Neuronal stem cell (in vitro differentiated cells): ENCODE data around the gene COL5A1.
A peak's percentile ranks its signal among the peaks of the same experiment; 100 is the strongest.

Source experiments
- DNase-seq: peaks from one replicate; pipeline ENCODE4 v3.0.0-alpha.2; 2013; ENCODE audit warnings: low spot score
- H2AFZ ChIP-seq: one replicate; pipeline ENCODE4 v1.6.1; 2013; ENCODE audit warnings: mild to moderate bottlenecking, low read length, inconsistent platforms
- H2AK5ac ChIP-seq: 2 replicates; pipeline ENCODE4 v1.6.1; 2013; ENCODE audit warnings: low read depth, mild to moderate bottlenecking, inconsistent platforms, low read length, moderate library complexity, mixed read lengths
- H2BK120ac ChIP-seq: 2 replicates; pipeline ENCODE4 v1.6.1; 2013; ENCODE audit warnings: low read depth, mild to moderate bottlenecking, inconsistent platforms, low read length, moderate library complexity, mixed read lengths
- H2BK12ac ChIP-seq: one replicate; pipeline ENCODE4 v1.6.1; 2013; ENCODE audit warnings: low read length, inconsistent platforms
- H2BK15ac ChIP-seq: 2 replicates; pipeline ENCODE4 v1.6.1; 2013; ENCODE audit warnings: mild to moderate bottlenecking, low read length, inconsistent platforms, mixed read lengths
- H2BK5ac ChIP-seq: one replicate; pipeline ENCODE4 v1.6.1; 2013; ENCODE audit warnings: inconsistent platforms, mild to moderate bottlenecking, low read length, moderate library complexity
- H3K14ac ChIP-seq: one replicate; pipeline ENCODE4 v1.6.1; 2013; ENCODE audit warnings: low read length, inconsistent platforms
- H3K18ac ChIP-seq: 2 replicates; pipeline ENCODE4 v1.6.1; 2013; ENCODE audit warnings: low read length, inconsistent platforms
- H3K23ac ChIP-seq: 2 replicates; pipeline ENCODE4 v1.6.1; 2013; ENCODE audit warnings: low read depth, mild to moderate bottlenecking, mixed read lengths, low read length, inconsistent platforms; ENCODE audit not compliant: poor library complexity
- H3K27ac ChIP-seq: replicated peaks from 3 replicates; pipeline ENCODE4 v1.5.1; 2013; ENCODE audit warnings: low read length, inconsistent platforms
- H3K27me3 ChIP-seq, 3 experiments: 2 replicates each; pipeline ENCODE4 v1.6.1; 2013; ENCODE audit warnings: low read length in 3 of 3, mild to moderate bottlenecking in 2 of 3, inconsistent platforms in 1 of 3, low read depth in 1 of 3, mixed read lengths in 1 of 3, moderate library complexity in 1 of 3; ENCODE audit not compliant: control insufficient read depth in 3 of 3, insufficient read depth in 3 of 3
- H3K36me3 ChIP-seq, 2 donors: replicated peaks in 1 of 2; 2 replicates each; pipeline ENCODE4 v1.6.1; 2013; ENCODE audit warnings: low read length in 2 of 2; ENCODE audit not compliant: control insufficient read depth in 2 of 2, insufficient read depth in 2 of 2
- H3K4ac ChIP-seq: 2 replicates; pipeline ENCODE4 v1.6.1; 2013; ENCODE audit warnings: inconsistent platforms, mild to moderate bottlenecking, low read length, moderate library complexity
- H3K4me1 ChIP-seq, 2 donors: 1 replicate in 1 of 2; 2 replicates in 1 of 2; pipeline ENCODE4 v1.6.1; 2013; ENCODE audit warnings: low read length in 2 of 2, low read depth in 1 of 2; ENCODE audit not compliant: control insufficient read depth in 2 of 2, insufficient read depth in 1 of 2
- H3K4me2 ChIP-seq: one replicate; pipeline ENCODE4 v1.6.1; 2013; ENCODE audit warnings: mild to moderate bottlenecking, low read length, inconsistent platforms; ENCODE audit not compliant: insufficient read depth, poor library complexity, severe bottlenecking
- H3K4me3 ChIP-seq, 2 donors: 2 replicates each; pipeline ENCODE4 v1.5.1; 2013; ENCODE audit warnings: low read length in 2 of 2, mild to moderate bottlenecking in 2 of 2, inconsistent platforms in 1 of 2, moderate library complexity in 1 of 2
- H3K79me1 ChIP-seq: one replicate; pipeline ENCODE4 v1.6.1; 2013; ENCODE audit warnings: low read depth, mild to moderate bottlenecking, inconsistent platforms, low read length, moderate library complexity
- H3K9ac ChIP-seq: one replicate; pipeline ENCODE4 v1.6.1; 2013; ENCODE audit warnings: mild to moderate bottlenecking, low read depth, low read length, inconsistent platforms; ENCODE audit not compliant: poor library complexity
- H3K9me3 ChIP-seq, 2 donors: replicated peaks in 1 of 2; 2 replicates each; pipeline versions ENCODE3 to v1.6.1; 2013; ENCODE audit warnings: low read length in 2 of 2, mild to moderate bottlenecking in 2 of 2, inconsistent platforms in 1 of 2, low read depth in 1 of 2, mixed read lengths in 1 of 2, moderate library complexity in 1 of 2; ENCODE audit not compliant: control insufficient read depth in 2 of 2, insufficient read depth in 1 of 2
- H4K8ac ChIP-seq: one replicate; pipeline ENCODE4 v1.6.1; 2013; ENCODE audit warnings: low read depth, mild to moderate bottlenecking, inconsistent platforms, low read length, moderate library complexity
- H4K91ac ChIP-seq: one replicate; pipeline ENCODE4 v1.6.1; 2013; ENCODE audit warnings: low read length, low read depth, mild to moderate bottlenecking, inconsistent platforms; ENCODE audit not compliant: poor library complexity
- WGBS, 2 donors: extraction: QIAGEN DNeasy Blood & Tissue Kit; methylation state at CpG; one replicate each; pipeline ENCODE4 v1.1.7; 2013; ENCODE audit warnings: missing lambda C conversion rate in 2 of 2, mixed read lengths in 1 of 2; ENCODE audit not compliant: insufficient read length in 2 of 2, insufficient replicate concordance in 1 of 2; ENCODE audit errors: extremely low coverage in 2 of 2; 5-methylcytosine and 5-hydroxymethylcytosine counted together

Gene COL5A1

GRCh38 chr9:134726722-134727034 is 85.1 kb downstream of the COL5A1 start:
- DNase-seq: no peak
- Histone ChIP-seq H4K91ac (no peak overlapping the region), H3K23ac (no peak overlapping the region), H3K27ac (no peak overlapping the region), H3K27me3 (no peaks in the 10 kb centered on the region), H2AFZ (no peak overlapping the region), H2BK15ac (no peak overlapping the region), H3K18ac (no peak overlapping the region), H2BK12ac (no peak overlapping the region), H3K9ac (no peak overlapping the region), H3K4me1 (no peaks in the 10 kb centered on the region), H3K36me3 (no peaks in the 10 kb centered on the region), H3K9me3 (no peaks in the 10 kb centered on the region), H2BK120ac (no peak overlapping the region), H3K4ac (no peak overlapping the region), H3K79me1 (peaks cover 5% of the 10 kb centered on the region), H4K8ac (no peak overlapping the region), H2BK5ac (no peak overlapping the region), H3K14ac (no peak overlapping the region), H2AK5ac (no peak overlapping the region), H3K4me3 (no peak overlapping the region), H3K4me2 (no peak overlapping the region)
- 100% methylated on average over 1 of the region's 1 CpG; no CpG with 5 or more reads in 1 of the 2 donors for WGBS, 2 donors

DNA sequence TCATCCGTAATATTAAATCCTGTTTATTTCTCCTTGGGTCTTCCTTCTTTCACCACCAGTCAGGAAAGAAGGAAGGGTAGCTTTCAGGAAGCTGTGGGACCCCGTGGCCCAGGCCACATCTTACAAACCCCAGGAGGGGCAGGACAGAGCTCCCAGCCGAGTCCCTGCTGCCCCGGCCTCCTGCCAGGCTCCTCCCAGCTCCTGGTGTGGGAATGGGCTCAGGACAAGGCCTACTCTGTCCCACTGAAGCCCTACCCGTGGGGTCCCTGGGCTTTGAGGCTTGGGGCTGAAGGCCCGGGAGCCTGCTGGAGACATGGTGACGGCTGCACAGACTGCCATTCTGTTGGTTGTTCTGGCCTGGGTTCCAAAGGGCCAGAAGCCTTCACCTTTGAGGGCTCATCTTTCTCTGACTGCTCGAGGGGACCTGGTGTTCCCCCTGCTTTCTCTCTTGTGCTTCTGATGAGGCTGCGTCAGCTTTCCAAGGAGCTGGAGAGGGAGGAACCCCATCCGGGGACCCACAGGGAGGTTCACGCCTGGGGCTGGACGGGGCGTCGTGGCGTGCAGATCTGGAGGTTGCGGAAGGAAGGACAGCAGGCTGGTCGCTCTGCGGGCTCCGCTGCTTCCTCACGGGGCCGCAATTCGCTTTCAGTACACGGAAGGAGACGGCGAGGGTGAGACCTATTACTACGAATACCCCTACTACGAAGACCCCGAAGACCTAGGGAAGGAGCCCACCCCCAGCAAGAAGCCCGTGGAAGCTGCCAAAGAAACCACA is 86.6 kb downstream of the COL5A1 start:
- Histone ChIP-seq H3K4ac (no peak overlapping the region), H3K27me3 (no peaks in the 10 kb centered on the region), H3K23ac (peak overlapping the region; percentile 80), H2AK5ac (no peak overlapping the region), H3K4me1 (no peaks in the 10 kb centered on the region), H3K14ac (no peak overlapping the region), H3K9ac (no peak overlapping the region), H3K79me1 (peaks cover 5% of the 10 kb centered on the region), H4K91ac (no peak overlapping the region), H3K4me3 (no peak overlapping the region), H3K27ac (no peak overlapping the region), H3K36me3 (no peaks in the 10 kb centered on the region), H3K9me3 (no peaks in the 10 kb centered on the region), H2BK15ac (no peak overlapping the region), H3K4me2 (no peak overlapping the region), H2BK12ac (no peak overlapping the region), H2AFZ (no peak overlapping the region), H2BK5ac (no peak overlapping the region), H4K8ac (no peak overlapping the region), H2BK120ac (no peak overlapping the region), H3K18ac (no peak overlapping the region)
- WGBS, 2 donors: no CpG with 5 or more reads among the region's 29 CpGs
- DNase-seq: no peak

DNA sequence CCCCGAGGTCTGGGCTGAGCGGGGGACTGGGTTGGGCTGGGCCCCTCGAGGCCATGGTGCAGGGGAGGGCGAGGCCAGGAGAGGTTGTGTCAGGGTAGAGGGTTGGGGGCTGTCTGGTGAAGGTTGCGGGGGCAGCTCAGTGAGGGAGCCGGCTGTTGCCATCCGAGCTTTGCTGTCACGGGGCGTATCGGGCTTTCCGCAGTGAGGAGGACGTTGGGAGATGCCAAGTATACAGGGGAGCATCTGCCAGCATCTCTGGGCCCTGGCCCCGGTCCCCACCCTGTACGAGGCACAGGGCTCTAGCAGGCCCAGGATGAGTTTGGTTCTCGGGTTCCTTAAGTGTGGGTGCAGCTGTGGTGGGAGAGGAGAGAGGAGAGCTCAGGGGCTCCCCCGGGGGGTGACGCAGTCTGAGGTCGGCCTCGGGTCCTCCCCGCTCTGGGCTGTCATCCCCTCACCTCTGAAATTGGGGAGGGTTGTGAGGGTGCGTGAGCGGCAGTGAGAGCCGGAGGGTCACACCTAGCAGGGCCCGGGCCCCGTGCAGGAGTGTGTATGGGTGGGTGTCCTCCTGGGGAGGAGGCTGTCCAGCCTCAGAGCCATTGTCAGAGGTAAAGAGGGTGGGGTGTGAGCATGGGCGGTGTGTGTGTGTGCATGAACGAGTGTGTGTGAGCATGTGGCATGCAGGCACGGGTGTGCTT is 87.3 kb downstream of the COL5A1 start:
- Histone ChIP-seq H3K9ac (no peak overlapping the region), H2AFZ (no peak overlapping the region), H4K91ac (no peak overlapping the region), H3K4me3 (peak overlapping the region in 1 of 2 donors; percentile 40), H3K27me3 (no peaks in the 10 kb centered on the region), H2AK5ac (no peak overlapping the region), H2BK15ac (no peak overlapping the region), H4K8ac (no peak overlapping the region), H3K36me3 (no peaks in the 10 kb centered on the region), H3K18ac (no peak overlapping the region), H2BK5ac (no peak overlapping the region), H3K9me3 (no peaks in the 10 kb centered on the region), H2BK12ac (no peak overlapping the region), H3K14ac (no peak overlapping the region), H3K4me1 (no peaks in the 10 kb centered on the region), H2BK120ac (no peak overlapping the region), H3K4ac (no peak overlapping the region), H3K23ac (peak overlapping the region; percentile 80), H3K4me2 (no peak overlapping the region), H3K79me1 (peaks cover 5% of the 10 kb centered on the region), H3K27ac (no peak overlapping the region)
- no CpG with 5 or more reads among the region's 28 CpGs for WGBS, 2 donors
- DNase-seq: no peak

DNA sequence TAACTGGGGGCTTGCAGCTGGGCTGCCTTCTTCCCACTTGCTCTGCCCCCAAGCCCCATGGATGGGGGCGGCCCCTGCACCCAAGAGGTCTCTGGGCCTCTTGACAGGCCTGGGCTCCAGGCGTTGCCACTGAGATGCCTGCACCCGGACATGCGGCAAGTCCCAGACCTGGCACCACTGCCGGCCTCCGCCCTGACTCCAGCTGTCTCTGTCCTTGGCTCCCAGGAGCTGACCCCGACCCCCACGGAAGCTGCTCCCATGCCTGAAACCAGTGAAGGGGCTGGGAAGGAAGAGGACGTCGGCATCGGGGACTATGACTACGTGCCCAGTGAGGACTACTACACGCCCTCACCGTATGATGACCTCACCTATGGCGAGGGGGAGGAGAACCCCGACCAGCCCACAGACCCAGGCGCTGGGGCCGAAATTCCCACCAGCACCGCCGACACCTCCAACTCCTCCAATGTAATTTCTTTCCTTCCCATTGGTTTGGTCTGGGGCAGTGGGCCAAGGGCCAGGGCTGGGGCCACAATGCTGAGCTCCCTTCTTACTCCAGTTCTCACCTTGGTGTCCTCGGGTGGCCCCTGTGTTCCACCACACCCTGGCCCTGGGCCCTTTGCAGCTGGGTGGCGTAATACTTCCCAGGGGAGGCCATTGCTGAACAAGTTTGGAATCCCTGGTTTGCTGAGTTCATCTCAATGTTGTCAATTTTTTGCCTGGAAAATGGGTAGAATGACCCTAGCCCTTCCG is 88.6 kb downstream of the COL5A1 start:
- Histone ChIP-seq H3K36me3 (no peaks in the 10 kb centered on the region), H3K4me3 (no peak overlapping the region), H3K9me3 (no peaks in the 10 kb centered on the region), H3K23ac (no peak overlapping the region), H3K9ac (no peak overlapping the region), H3K18ac (no peak overlapping the region), H3K4ac (no peak overlapping the region), H3K27me3 (no peaks in the 10 kb centered on the region), H3K4me2 (no peak overlapping the region), H3K27ac (no peak overlapping the region), H2AK5ac (no peak overlapping the region), H2BK5ac (no peak overlapping the region), H2AFZ (no peak overlapping the region), H3K14ac (no peak overlapping the region), H4K8ac (peak overlapping the region; percentile 31), H3K79me1 (peaks cover 3% of the 10 kb centered on the region), H2BK120ac (no peak overlapping the region), H3K4me1 (no peaks in the 10 kb centered on the region), H2BK12ac (no peak overlapping the region), H2BK15ac (no peak overlapping the region), H4K91ac (no peak overlapping the region)
- no peak for DNase-seq
- no CpG with 5 or more reads among the region's 23 CpGs for WGBS, 2 donors
